Fibroblast of the aortic adventitia (primary cell): ENCODE measurements around the gene CCNF. TPM values are rescaled to one million over a fixed set of nuclear protein-coding genes. Genes with fewer than 3 reads are reported as not detected.
"Not testable (repeated sequence)": the region's sequence is repeated elsewhere in the genome, so short reads cannot be mapped to it uniquely, and the experiment has no call there.

Experiments used
- DNase-seq: peaks from one replicate; pipeline ENCODE4 v3.0.0-alpha.2; 2010; ENCODE audit warnings: low read depth
- H3K4me3 ChIP-seq: 2 replicates; pipeline ENCODE4 v1.5.1; 2011; ENCODE audit warnings: low read depth, mild to moderate bottlenecking, control low read depth, low read length, moderate library complexity
- CTCF ChIP-seq: IDR thresholded peaks from 2 replicates; pipeline ENCODE4 v1.5.1; 2011; ENCODE audit warnings: mild to moderate bottlenecking, low read length, control low read depth, inconsistent platforms; ENCODE audit not compliant: insufficient read depth
- total RNA-seq: library from RNA; depleted of rRNA; stranded (reverse); fragments of >200 nt; gene quantifications from 2 replicates; pipeline ENCODE4 v1.2.3, GENCODE V29; 2012; ENCODE audit warnings: low replicate concordance

The CCNF gene
- total RNA-seq, 1 donor: 21.1 TPM

- H3K4me3 ChIP-seq: no peak overlapping the region
- DNase-seq: no peak
Observed at GRCh38 chr16:2436110-2436509, 6.9 kb downstream of the CCNF start.

GRCh38 chr16:2437032-2437790 lies 8.0 kb downstream of the CCNF start:
- no peak for TF ChIP-seq CTCF
- no peak for DNase-seq
- H3K4me3 ChIP-seq: no peak overlapping the region

More at GRCh38 chr16:2436110-2436509, 6.9 kb downstream of the CCNF start:
- TF ChIP-seq CTCF: no peak

GRCh38 chr16:2438121-2438520 lies 8.9 kb downstream of the CCNF start:
- TF ChIP-seq CTCF: no peak
- no peak for DNase-seq
- H3K4me3 ChIP-seq: no peak overlapping the region

GRCh38 chr16:2439598-2439997 lies 10.4 kb downstream of the CCNF start:
- TF ChIP-seq CTCF: no peak
- H3K4me3 ChIP-seq: no peak overlapping the region
- DNase-seq: no peak

- not testable (repeated sequence) for DNase-seq
Observed at GRCh38 chr16:2441143-2441804, 12.0 kb downstream of the CCNF start.

GRCh38 chr16:2443555-2443954 lies 14.3 kb downstream of the CCNF start:
- TF ChIP-seq CTCF: no peak
- no peak overlapping the region for H3K4me3 ChIP-seq
- DNase-seq: no peak

More at GRCh38 chr16:2441143-2441804, 12.0 kb downstream of the CCNF start:
- H3K4me3 ChIP-seq: not testable (repeated sequence)

GRCh38 chr16:2447920-2448583 lies 18.8 kb downstream of the CCNF start:
- H3K4me3 ChIP-seq: no peak overlapping the region
- no peak for TF ChIP-seq CTCF
- no peak for DNase-seq
